Liver (tissue), 3 donors: ENCODE results near the gene CBR3.

Source experiments
- CTCF ChIP-seq: fragments of 150-350 bp; IDR thresholded peaks from 2 replicates; pipeline ENCODE4 v1.5.1; 2017; ENCODE audit warnings: improper control_type of control experiment, low read depth, low read length; ENCODE audit not compliant: missing input control
- EGR1 ChIP-seq, 2 donors: IDR thresholded peaks; 2 replicates each; pipeline ENCODE4 v1.6.1; 2016 to 2018; ENCODE audit warnings: antibody characterized with exemption in 2 of 2, low read depth in 2 of 2
- FOXA1 ChIP-seq: IDR thresholded peaks from 2 replicates; pipeline ENCODE4 v1.6.1; 2016; ENCODE audit warnings: antibody characterized with exemption
- GABPA ChIP-seq, 2 donors: IDR thresholded peaks in 1 of 2; conservative IDR thresholded peaks in 1 of 2; 2 replicates each; pipeline ENCODE4 v1.6.1; 2016; ENCODE audit warnings: antibody characterized with exemption in 2 of 2, mild to moderate bottlenecking in 1 of 2, moderate library complexity in 1 of 2
- HNF4G ChIP-seq: IDR thresholded peaks from 2 replicates; pipeline ENCODE4 v1.6.1; 2016; ENCODE audit warnings: antibody characterized with exemption
- MAX ChIP-seq: IDR thresholded peaks from 2 replicates; pipeline ENCODE4 v1.6.1; 2016; ENCODE audit warnings: antibody characterized with exemption
- NR2F2 ChIP-seq: IDR thresholded peaks from 2 replicates; pipeline ENCODE4 v1.6.1; 2016; ENCODE audit warnings: antibody characterized with exemption
- RAD21 ChIP-seq, 2 donors: IDR thresholded peaks; 2 replicates each; pipeline ENCODE4 v1.6.1; 2016; ENCODE audit warnings: antibody characterized with exemption in 2 of 2, mild to moderate bottlenecking in 2 of 2
- REST ChIP-seq: IDR thresholded peaks from 2 replicates; pipeline ENCODE4 v1.6.1; 2016; ENCODE audit warnings: antibody characterized with exemption, mild to moderate bottlenecking
- TAF1 ChIP-seq: conservative IDR thresholded peaks from 2 replicates; pipeline ENCODE4 v1.6.1; 2016; ENCODE audit warnings: antibody characterized with exemption, mild to moderate bottlenecking
- YY1 ChIP-seq: IDR thresholded peaks from 2 replicates; pipeline ENCODE4 v1.6.1; 2016; ENCODE audit warnings: antibody characterized with exemption, mild to moderate bottlenecking
- ZBTB33 ChIP-seq: IDR thresholded peaks from 2 replicates; pipeline ENCODE4 v1.6.1; 2016; ENCODE audit warnings: antibody characterized with exemption
- donor health status: healthy.
- donor health status: healthy.

- TF ChIP-seq TAF1 (no peak), YY1 (no peak), RAD21 (IDR thresholded peaks at IDR 0.05) (no peak), CTCF (no peak), ZBTB33 (no peak), EGR1 (IDR thresholded peaks at IDR 0.05; ENCODE audit: low read depth in 2 of 2) (no peak), REST (no peak), HNF4G (no peak), GABPA (IDR thresholded peaks at IDR 0.05 in 1 of 2, conservative IDR thresholded peaks at IDR 0.05 in 1 of 2) (no peak), NR2F2 (no peak), MAX (no peak), FOXA1 (no peak)
Measured at GRCh38 chr21:36162631-36163030, 27.8 kb downstream of the CBR3 start.
